Measurements from ENCODE around the gene CDS1. TPM values are rescaled to one million over a fixed set of nuclear protein-coding genes. Genes with fewer than 3 reads are reported as not detected.

Gene CDS1
- 0.59 TPM for polyA plus RNA-seq (2012; ENCODE audit: insufficient read length, low read depth)

- TF ChIP-seq SIN3A (IDR thresholded peaks at IDR 0.05; ENCODE audit: borderline replicate concordance, insufficient read depth, low read length): no peak
- TF ChIP-seq TAF1 (IDR thresholded peaks at IDR 0.05; ENCODE audit: borderline replicate concordance, insufficient read depth, low read length): no peak
- TF ChIP-seq, protein P1, sequence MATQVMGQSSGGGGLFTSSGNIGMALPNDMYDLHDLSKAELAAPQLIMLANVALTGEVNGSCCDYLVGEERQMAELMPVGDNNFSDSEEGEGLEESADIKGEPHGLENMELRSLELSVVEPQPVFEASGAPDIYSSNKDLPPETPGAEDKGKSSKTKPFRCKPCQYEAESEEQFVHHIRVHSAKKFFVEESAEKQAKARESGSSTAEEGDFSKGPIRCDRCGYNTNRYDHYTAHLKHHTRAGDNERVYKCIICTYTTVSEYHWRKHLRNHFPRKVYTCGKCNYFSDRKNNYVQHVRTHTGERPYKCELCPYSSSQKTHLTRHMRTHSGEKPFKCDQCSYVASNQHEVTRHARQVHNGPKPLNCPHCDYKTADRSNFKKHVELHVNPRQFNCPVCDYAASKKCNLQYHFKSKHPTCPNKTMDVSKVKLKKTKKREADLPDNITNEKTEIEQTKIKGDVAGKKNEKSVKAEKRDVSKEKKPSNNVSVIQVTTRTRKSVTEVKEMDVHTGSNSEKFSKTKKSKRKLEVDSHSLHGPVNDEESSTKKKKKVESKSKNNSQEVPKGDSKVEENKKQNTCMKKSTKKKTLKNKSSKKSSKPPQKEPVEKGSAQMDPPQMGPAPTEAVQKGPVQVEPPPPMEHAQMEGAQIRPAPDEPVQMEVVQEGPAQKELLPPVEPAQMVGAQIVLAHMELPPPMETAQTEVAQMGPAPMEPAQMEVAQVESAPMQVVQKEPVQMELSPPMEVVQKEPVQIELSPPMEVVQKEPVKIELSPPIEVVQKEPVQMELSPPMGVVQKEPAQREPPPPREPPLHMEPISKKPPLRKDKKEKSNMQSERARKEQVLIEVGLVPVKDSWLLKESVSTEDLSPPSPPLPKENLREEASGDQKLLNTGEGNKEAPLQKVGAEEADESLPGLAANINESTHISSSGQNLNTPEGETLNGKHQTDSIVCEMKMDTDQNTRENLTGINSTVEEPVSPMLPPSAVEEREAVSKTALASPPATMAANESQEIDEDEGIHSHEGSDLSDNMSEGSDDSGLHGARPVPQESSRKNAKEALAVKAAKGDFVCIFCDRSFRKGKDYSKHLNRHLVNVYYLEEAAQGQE (IDR thresholded peaks at IDR 0.05; ENCODE audit: insufficient read depth in 1 of 2, low read depth in 2 of 2, low read length in 2 of 2): no peak
- TF ChIP-seq POLR2AphosphoS5 (IDR thresholded peaks at IDR 0.05; ENCODE audit: low read depth, low read length): no peak
- no peak for TF ChIP-seq FOXP2 (optimal IDR thresholded peaks at IDR 0.05; ENCODE audit: borderline replicate concordance, extremely low read depth, extremely low read length, insufficient read depth)
Measured at GRCh38 chr4:84582988-84583875, at the start of gene CDS1. TSS of gene CDS1 (plus strand) at chr4:84583127. CDS start at chr4:84583402, 275 bp downstream.

- TF ChIP-seq, protein P1 (IDR thresholded peaks at IDR 0.05; ENCODE audit: insufficient read depth in 1 of 2, low read depth in 2 of 2, low read length in 2 of 2): no peak
- TF ChIP-seq POLR2AphosphoS5 (IDR thresholded peaks at IDR 0.05; ENCODE audit: low read depth, low read length): no peak
- TF ChIP-seq FOXP2 (optimal IDR thresholded peaks at IDR 0.05; ENCODE audit: borderline replicate concordance, extremely low read depth, extremely low read length, insufficient read depth): no peak
- TF ChIP-seq TAF1 (IDR thresholded peaks at IDR 0.05; ENCODE audit: borderline replicate concordance, insufficient read depth, low read length): no peak
- no peak for TF ChIP-seq SIN3A (IDR thresholded peaks at IDR 0.05; ENCODE audit: borderline replicate concordance, insufficient read depth, low read length)
Measured at GRCh38 chr4:84535901-84536300, 47.0 kb upstream of the CDS1 start.

DNA sequence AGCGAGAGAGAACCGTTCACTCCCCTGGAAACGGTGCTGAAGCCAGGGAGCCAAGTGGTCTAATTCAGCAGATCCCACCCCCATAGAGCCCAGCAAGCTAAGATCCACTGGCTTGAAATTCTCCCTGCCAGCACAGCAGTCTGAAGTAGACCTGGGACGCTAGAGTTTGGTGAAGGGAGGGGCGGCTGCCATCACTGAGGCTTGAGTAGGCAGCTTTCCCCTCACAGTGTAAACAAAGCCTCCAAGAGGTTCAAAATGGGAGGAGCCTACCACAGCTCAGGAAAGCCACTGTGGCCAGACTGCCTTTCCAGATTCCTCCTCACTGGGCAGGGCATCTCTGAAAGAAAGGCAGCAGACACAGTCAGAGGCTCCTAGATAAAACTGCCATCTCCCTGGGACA is 37.8 kb upstream of the CDS1 start:
- TF ChIP-seq, protein P1 (IDR thresholded peaks at IDR 0.05; ENCODE audit: insufficient read depth in 1 of 2, low read depth in 2 of 2, low read length in 2 of 2): no peak
- no peak for TF ChIP-seq FOXP2 (optimal IDR thresholded peaks at IDR 0.05; ENCODE audit: borderline replicate concordance, extremely low read depth, extremely low read length, insufficient read depth)
- no peak for TF ChIP-seq POLR2AphosphoS5 (IDR thresholded peaks at IDR 0.05; ENCODE audit: low read depth, low read length)
- no peak for TF ChIP-seq TAF1 (IDR thresholded peaks at IDR 0.05; ENCODE audit: borderline replicate concordance, insufficient read depth, low read length)
- no peak for TF ChIP-seq SIN3A (IDR thresholded peaks at IDR 0.05; ENCODE audit: borderline replicate concordance, insufficient read depth, low read length)

- no peak for TF ChIP-seq SIN3A (IDR thresholded peaks at IDR 0.05; ENCODE audit: borderline replicate concordance, insufficient read depth, low read length)
- TF ChIP-seq FOXP2 (optimal IDR thresholded peaks at IDR 0.05; ENCODE audit: borderline replicate concordance, extremely low read depth, extremely low read length, insufficient read depth): no peak
- TF ChIP-seq POLR2AphosphoS5 (IDR thresholded peaks at IDR 0.05; ENCODE audit: low read depth, low read length): no peak
Measured at GRCh38 chr4:84547211-84547610, 35.7 kb upstream of the CDS1 start.

DNA sequence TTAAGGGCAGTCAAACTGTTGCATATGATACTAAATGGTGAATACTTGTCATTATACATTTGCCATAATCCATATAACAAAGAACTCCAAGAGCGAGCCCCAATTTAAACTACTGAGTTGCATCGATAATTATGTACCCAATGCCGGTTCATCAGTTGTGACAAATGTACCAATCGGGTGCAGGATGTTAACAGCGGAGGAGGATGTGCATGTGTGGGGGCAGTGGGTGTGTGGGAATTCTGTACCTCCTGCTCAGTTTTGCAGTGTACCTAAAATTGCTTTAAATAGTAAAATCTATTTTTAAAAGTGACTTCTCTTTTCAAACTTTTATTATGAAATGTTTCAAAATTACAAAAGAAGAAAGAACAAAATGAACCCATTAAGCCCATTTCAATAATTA is 20.8 kb upstream of the CDS1 start:
- TF ChIP-seq, protein P1 (IDR thresholded peaks at IDR 0.05; ENCODE audit: insufficient read depth in 1 of 2, low read depth in 2 of 2, low read length in 2 of 2): no peak
- TF ChIP-seq FOXP2 (optimal IDR thresholded peaks at IDR 0.05; ENCODE audit: borderline replicate concordance, extremely low read depth, extremely low read length, insufficient read depth) (no peak), SIN3A (IDR thresholded peaks at IDR 0.05; ENCODE audit: borderline replicate concordance, insufficient read depth, low read length) (no peak), TAF1 (IDR thresholded peaks at IDR 0.05; ENCODE audit: borderline replicate concordance, insufficient read depth, low read length) (no peak), POLR2AphosphoS5 (IDR thresholded peaks at IDR 0.05; ENCODE audit: low read depth, low read length) (no peak)
